WTC11 (cell line): ENCODE results near the gene ABCC4.

Experiments used
- FOXK1 ChIP-seq: sonication (generic); formaldehyde crosslinking; IDR thresholded peaks from 2 replicates; pipeline ENCODE4 v1.8.0; 2022; ENCODE audit warnings: mild to moderate bottlenecking, moderate library complexity, missing genetic modification reagents
- NR3C1 ChIP-seq: sonication (generic); formaldehyde crosslinking; conservative IDR thresholded peaks from 2 replicates; pipeline ENCODE4 v1.8.1; 2023; ENCODE audit warnings: low read depth, mild to moderate bottlenecking, missing genetic modification reagents
- TCF7 ChIP-seq: sonication (generic); formaldehyde crosslinking; IDR thresholded peaks from 2 replicates; pipeline ENCODE4 v1.8.0; 2022; ENCODE audit warnings: mild to moderate bottlenecking, low read depth, missing genetic modification reagents, moderate library complexity
- ZNF121 ChIP-seq: sonication (generic); formaldehyde crosslinking; IDR thresholded peaks from 2 replicates; pipeline ENCODE4 v1.8.0; 2023; ENCODE audit warnings: missing genetic modification reagents
- TF ChIP-seq, protein P1 (sequence below): fragments of 200-600 bp; IDR thresholded peaks from 2 replicates; pipeline ENCODE4 v1.8.0; 2022; ENCODE audit warnings: antibody characterized with exemption
- TF ChIP-seq, protein P2 (sequence below): sonication (generic); formaldehyde crosslinking; IDR thresholded peaks from 2 replicates; pipeline ENCODE4 v1.8.0; 2022; ENCODE audit warnings: mild to moderate bottlenecking, missing genetic modification reagents
- TF ChIP-seq, protein P3 (sequence below): sonication (generic); formaldehyde crosslinking; IDR thresholded peaks from 2 replicates; pipeline ENCODE4 v1.8.0; 2023; ENCODE audit warnings: missing genetic modification reagents, mild to moderate bottlenecking, borderline replicate concordance

DNA sequence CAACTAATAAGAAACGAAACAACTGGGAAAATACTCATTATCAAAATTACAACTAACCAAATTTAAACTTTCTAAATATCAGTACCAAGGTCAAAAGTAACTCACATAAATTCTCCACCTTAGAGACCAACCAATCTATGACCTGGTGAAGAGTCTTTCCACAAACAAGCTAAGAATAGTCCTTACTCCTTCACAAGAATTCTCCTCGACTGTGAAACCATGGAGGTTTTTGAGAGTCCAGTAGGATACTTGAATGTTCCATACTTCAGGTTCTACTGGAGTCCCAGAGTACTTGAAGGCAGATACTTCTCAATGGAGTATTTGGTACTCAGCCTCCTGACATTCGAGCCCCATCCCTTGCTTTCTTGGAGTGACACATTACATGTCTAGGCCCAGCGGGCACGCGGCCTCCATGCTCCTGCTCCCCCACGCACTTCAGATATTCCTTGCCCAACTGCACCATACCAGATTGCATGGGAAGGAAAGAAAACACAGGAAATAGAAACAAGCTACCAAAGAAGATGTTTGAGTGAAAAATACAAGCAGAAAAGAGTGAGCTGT is 63.9 kb downstream of the ABCC4 start:
- no peak for TF ChIP-seq FOXK1 (CRISPR knock-in tag)
- TF ChIP-seq ZNF121 = no peak
- TF ChIP-seq, protein P1, sequence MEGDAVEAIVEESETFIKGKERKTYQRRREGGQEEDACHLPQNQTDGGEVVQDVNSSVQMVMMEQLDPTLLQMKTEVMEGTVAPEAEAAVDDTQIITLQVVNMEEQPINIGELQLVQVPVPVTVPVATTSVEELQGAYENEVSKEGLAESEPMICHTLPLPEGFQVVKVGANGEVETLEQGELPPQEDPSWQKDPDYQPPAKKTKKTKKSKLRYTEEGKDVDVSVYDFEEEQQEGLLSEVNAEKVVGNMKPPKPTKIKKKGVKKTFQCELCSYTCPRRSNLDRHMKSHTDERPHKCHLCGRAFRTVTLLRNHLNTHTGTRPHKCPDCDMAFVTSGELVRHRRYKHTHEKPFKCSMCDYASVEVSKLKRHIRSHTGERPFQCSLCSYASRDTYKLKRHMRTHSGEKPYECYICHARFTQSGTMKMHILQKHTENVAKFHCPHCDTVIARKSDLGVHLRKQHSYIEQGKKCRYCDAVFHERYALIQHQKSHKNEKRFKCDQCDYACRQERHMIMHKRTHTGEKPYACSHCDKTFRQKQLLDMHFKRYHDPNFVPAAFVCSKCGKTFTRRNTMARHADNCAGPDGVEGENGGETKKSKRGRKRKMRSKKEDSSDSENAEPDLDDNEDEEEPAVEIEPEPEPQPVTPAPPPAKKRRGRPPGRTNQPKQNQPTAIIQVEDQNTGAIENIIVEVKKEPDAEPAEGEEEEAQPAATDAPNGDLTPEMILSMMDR = no peak
- TF ChIP-seq, protein P2, sequence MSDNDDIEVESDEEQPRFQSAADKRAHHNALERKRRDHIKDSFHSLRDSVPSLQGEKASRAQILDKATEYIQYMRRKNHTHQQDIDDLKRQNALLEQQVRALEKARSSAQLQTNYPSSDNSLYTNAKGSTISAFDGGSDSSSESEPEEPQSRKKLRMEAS (CRISPR knock-in tag) = no peak
- TF ChIP-seq, protein P3, sequence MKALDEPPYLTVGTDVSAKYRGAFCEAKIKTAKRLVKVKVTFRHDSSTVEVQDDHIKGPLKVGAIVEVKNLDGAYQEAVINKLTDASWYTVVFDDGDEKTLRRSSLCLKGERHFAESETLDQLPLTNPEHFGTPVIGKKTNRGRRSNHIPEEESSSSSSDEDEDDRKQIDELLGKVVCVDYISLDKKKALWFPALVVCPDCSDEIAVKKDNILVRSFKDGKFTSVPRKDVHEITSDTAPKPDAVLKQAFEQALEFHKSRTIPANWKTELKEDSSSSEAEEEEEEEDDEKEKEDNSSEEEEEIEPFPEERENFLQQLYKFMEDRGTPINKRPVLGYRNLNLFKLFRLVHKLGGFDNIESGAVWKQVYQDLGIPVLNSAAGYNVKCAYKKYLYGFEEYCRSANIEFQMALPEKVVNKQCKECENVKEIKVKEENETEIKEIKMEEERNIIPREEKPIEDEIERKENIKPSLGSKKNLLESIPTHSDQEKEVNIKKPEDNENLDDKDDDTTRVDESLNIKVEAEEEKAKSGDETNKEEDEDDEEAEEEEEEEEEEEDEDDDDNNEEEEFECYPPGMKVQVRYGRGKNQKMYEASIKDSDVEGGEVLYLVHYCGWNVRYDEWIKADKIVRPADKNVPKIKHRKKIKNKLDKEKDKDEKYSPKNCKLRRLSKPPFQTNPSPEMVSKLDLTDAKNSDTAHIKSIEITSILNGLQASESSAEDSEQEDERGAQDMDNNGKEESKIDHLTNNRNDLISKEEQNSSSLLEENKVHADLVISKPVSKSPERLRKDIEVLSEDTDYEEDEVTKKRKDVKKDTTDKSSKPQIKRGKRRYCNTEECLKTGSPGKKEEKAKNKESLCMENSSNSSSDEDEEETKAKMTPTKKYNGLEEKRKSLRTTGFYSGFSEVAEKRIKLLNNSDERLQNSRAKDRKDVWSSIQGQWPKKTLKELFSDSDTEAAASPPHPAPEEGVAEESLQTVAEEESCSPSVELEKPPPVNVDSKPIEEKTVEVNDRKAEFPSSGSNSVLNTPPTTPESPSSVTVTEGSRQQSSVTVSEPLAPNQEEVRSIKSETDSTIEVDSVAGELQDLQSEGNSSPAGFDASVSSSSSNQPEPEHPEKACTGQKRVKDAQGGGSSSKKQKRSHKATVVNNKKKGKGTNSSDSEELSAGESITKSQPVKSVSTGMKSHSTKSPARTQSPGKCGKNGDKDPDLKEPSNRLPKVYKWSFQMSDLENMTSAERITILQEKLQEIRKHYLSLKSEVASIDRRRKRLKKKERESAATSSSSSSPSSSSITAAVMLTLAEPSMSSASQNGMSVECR (CRISPR knock-in tag) = no peak
- TF ChIP-seq TCF7 (CRISPR knock-in tag) = no peak
- TF ChIP-seq NR3C1 (CRISPR knock-in tag) = no peak
